Measurements from ENCODE around the gene AGAP5. TPM values are rescaled to one million over a fixed set of nuclear protein-coding genes. Genes with fewer than 3 reads are reported as not detected.

AGAP5 gene
- total and polyA plus RNA-seq, 10 of the 15 experiments (the other 5 are each of a cell fraction or from before 2014, with no cell fraction given) = 0.68 to 8.5 (median 6.7) TPM; not detected in 1

- Histone ChIP-seq H3K27me3 (replicated peaks in 1 of 2; ENCODE audit: control insufficient read depth in 2 of 2, insufficient read depth in 2 of 2, low read length in 1 of 2) (no peaks in the 10 kb centered on the region), H3K36me3 (ENCODE audit: control insufficient read depth in 2 of 2, insufficient read depth in 2 of 2, low read length in 1 of 2) (no peaks in the 10 kb centered on the region), H2AFZ (ENCODE audit: control insufficient read depth, low read depth, low read length) (peak overlapping the region; percentile 73), H3K79me2 (ENCODE audit: control insufficient read depth, insufficient read depth, low read length) (no peaks in the 10 kb centered on the region), H3K4me3 (no peak overlapping the region), H3K4me1 (ENCODE audit: control insufficient read depth, insufficient read depth, low read length) (peaks cover 20% of the 10 kb centered on the region), H3K9me3 (replicated peaks; ENCODE audit: control insufficient read depth, insufficient read depth, low read length) (no peaks in the 10 kb centered on the region), H3K27ac (ENCODE audit: control insufficient read depth, insufficient read depth) (peak overlapping the region; percentile 27; the same call in 1 of the 2 replicates), H4K20me1 (ENCODE audit: control insufficient read depth, insufficient read depth) (no peaks in the 10 kb centered on the region), H3K9ac (ENCODE audit: control insufficient read depth, insufficient read depth, low read length) (no peak overlapping the region), H3K4me2 (ENCODE audit: control insufficient read depth, insufficient read depth) (no peak overlapping the region)
- SMC1A ChIA-PET (ENCODE audit: uncharacterized antibody, unreplicated experiment) = interaction anchor here (0.7 to 5.6 kb wide), 20 partner anchors 10 to 381 kb away, joined by 3 to 134 read pairs (median 4); partner anchors contain the start of genes PPP3CB and SYNPO2L
- RAD21 ChIA-PET (ENCODE audit: unreplicated experiment) = interaction anchor here (1.2 to 5.4 kb wide), 9 partner anchors 9 to 381 kb away, joined by 3 to 96 read pairs (median 8); partner anchors contain the start of gene SYNPO2L
- WGBS (ENCODE audit: insufficient coverage, insufficient replicate concordance, low lambda C conversion rate, missing lambda C conversion rate) = 0% methylated on average over 1 of the region's 1 CpG
- no TSS peak for BruUV-seq (replicated peaks)
- in situ Hi-C loops (cut with MboI) = loop anchor here (5.0 kb wide), 2 partner anchors 112 to 387 kb away; no protein-coding TSS in a partner anchor
- ATAC-seq (peak; percentile 11; the same call in 1 of the 3 replicates), DNase-seq (ENCODE audit: low read depth, low spot score) (no peak), FAIRE-seq (peak; percentile 69)
- POLR2A ChIA-PET = interaction anchor here (0.6 to 1.6 kb wide), 7 partner anchors 102 to 234 kb away, joined by 3 to 5 read pairs (median 3); partner anchors contain the start of gene PPP3CB
- intact Hi-C loops (cut with micrococcal nuclease; ENCODE audit: unreplicated experiment) = loop anchor here (1.0 kb wide), 2 partner anchors 115 to 380 kb away; no protein-coding TSS in a partner anchor
- CTCF ChIA-PET = interaction anchor here (0.6 to 5.2 kb wide), 27 partner anchors 9 to 1975 kb away, joined by 3 to 163 read pairs (median 7); partner anchors contain the start of gene CFAP70
- no peak for TF ChIP-seq NR2F1 (conservative IDR thresholded peaks at IDR 0.05)
- TF ChIP-seq SMARCA5 (IDR thresholded peaks at IDR 0.05) = no peak
- TF ChIP-seq ZNF274 (IDR thresholded peaks at IDR 0.05; ENCODE audit: insufficient read depth, insufficient read length) = no peak
- TF ChIP-seq CTCF (IDR thresholded peaks at IDR 0.05 in 2 of 3, conservative IDR thresholded peaks at IDR 0.05 in 1 of 3; ENCODE audit: control insufficient read depth in 2 of 3, extremely low read depth in 1 of 3, insufficient read depth in 1 of 3, low read depth in 3 of 3, low read length in 3 of 3) = no peak
- TF ChIP-seq EZH2 (IDR thresholded peaks at IDR 0.05; ENCODE audit: borderline replicate concordance, control insufficient read depth, low read depth, low read length) = no peak
- TF ChIP-seq SREBF1 (IDR thresholded peaks at IDR 0.05; ENCODE audit: low read length) = no peak
- no peak for TF ChIP-seq NFYB (IDR thresholded peaks at IDR 0.05; ENCODE audit: insufficient read depth, low read depth, low read length)
- TF ChIP-seq IRF5 (IDR thresholded peaks at IDR 0.05; ENCODE audit: borderline replicate concordance) = no peak
- no peak for TF ChIP-seq ZNF592 (IDR thresholded peaks at IDR 0.05)
- TF ChIP-seq PAX5 (IDR thresholded peaks at IDR 0.05; ENCODE audit: borderline replicate concordance, low read depth, low read length) = no peak
- 0 out of 2 replicates have a peak, but pooled peaks have one; percentile 4 for TF ChIP-seq RUNX3 (IDR thresholded peaks at IDR 0.05; ENCODE audit: low read length)
- TF ChIP-seq BCL3 (IDR thresholded peaks at IDR 0.05; ENCODE audit: borderline replicate concordance, insufficient read depth, low read depth, low read length, poor library complexity, severe bottlenecking) = no peak
- no peak for TF ChIP-seq SUZ12 (IDR thresholded peaks at IDR 0.05; ENCODE audit: unreplicated experiment)
- TF ChIP-seq BACH1 (IDR thresholded peaks at IDR 0.05; ENCODE audit: borderline replicate concordance) = no peak
- peak; percentile 4; the same call in 1 of the 2 replicates for TF ChIP-seq HDGF (IDR thresholded peaks at IDR 0.05)
Observed at GRCh38 chr10:73644767-73645166, 53.1 kb downstream of the AGAP5 start.
